H1 (cell line): Measurements from ENCODE around the gene VPS37D. TPM values are rescaled to one million over a fixed set of nuclear protein-coding genes. Genes with fewer than 3 reads are reported as not detected.

Experiments
- CTCF ChIA-PET: fragments of 300-600 bp; sonication (Branson Sonifier 250); formaldehyde crosslinking; loops from one replicate; lab custom pipeline; 2021; ENCODE audit not compliant: partially characterized antibody; lab: Charles Lee
- POLR2A ChIA-PET: fragments of 300-600 bp; sonication (Branson Sonifier 250); formaldehyde crosslinking; loops from one replicate; lab custom pipeline; 2021; ENCODE audit warnings: inconsistent platforms; ENCODE audit not compliant: partially characterized antibody; lab: Charles Lee
- DNase-seq, 2 experiments: peaks; one replicate each; pipeline versions ENCODE4 v3.0.0 to v3.0.0-alpha.2; 2010 to 2022; ENCODE audit warnings: low spot score in 2 of 2, low read depth in 1 of 2, mixed read lengths in 1 of 2
- FAIRE-seq: peaks from 2 replicates; lab custom pipeline; 2011; peaks lifted over from hg19 to GRCh38; lab: Jason Lieb, UNC
- H2AFZ ChIP-seq: 2 replicates; pipeline ENCODE4 v1.8.1; 2012; ENCODE audit warnings: low read length, inconsistent platforms
- H2AK5ac ChIP-seq: 2 replicates; pipeline ENCODE4 v1.6.1; 2013; ENCODE audit warnings: low read depth, low read length
- H2BK120ac ChIP-seq: replicated peaks from 2 replicates; pipeline ENCODE3; 2013; ENCODE audit warnings: low read depth, low read length, inconsistent platforms
- H2BK12ac ChIP-seq: 2 replicates; pipeline ENCODE4 v1.6.1; 2013; ENCODE audit warnings: low read depth, low read length
- H2BK15ac ChIP-seq: 2 replicates; pipeline ENCODE4 v1.6.1; 2013; ENCODE audit warnings: low read length
- H2BK20ac ChIP-seq: 2 replicates; pipeline ENCODE4 v1.6.1; 2013; ENCODE audit warnings: low read length
- H2BK5ac ChIP-seq: 2 replicates; pipeline ENCODE4 v1.6.1; 2013; ENCODE audit warnings: low read depth, low read length
- H3K14ac ChIP-seq: 2 replicates; pipeline ENCODE4 v1.6.1; 2013; ENCODE audit warnings: inconsistent platforms; ENCODE audit not compliant: insufficient read length
- H3K18ac ChIP-seq: 2 replicates; pipeline ENCODE4 v1.6.1; 2013; ENCODE audit warnings: low read length; ENCODE audit errors: extremely low read depth
- H3K23ac ChIP-seq: 2 replicates; pipeline ENCODE4 v1.6.1; 2013; ENCODE audit warnings: inconsistent platforms; ENCODE audit not compliant: insufficient read length
- H3K23me2 ChIP-seq: 2 replicates; pipeline ENCODE4 v1.6.1; 2013; ENCODE audit warnings: low read depth, low read length
- H3K27ac ChIP-seq: 2 replicates; pipeline ENCODE4 v1.6.1; 2011; ENCODE audit warnings: low read depth, low read length, inconsistent platforms
- H3K27me3 ChIP-seq, 4 experiments: replicated peaks in 1 of 4; 1 replicate in 1 of 4; 2 replicates in 3 of 4; pipeline versions ENCODE4 v1.6.1 to v1.8.1; 2011 to 2013; ENCODE audit warnings: low read length in 3 of 4, mild to moderate bottlenecking in 3 of 4, inconsistent platforms in 2 of 4, mixed read lengths in 2 of 4, moderate library complexity in 1 of 4; ENCODE audit not compliant: control insufficient read depth in 3 of 4, insufficient read depth in 3 of 4; ENCODE audit errors: extremely low read depth in 1 of 4
- H3K36me3 ChIP-seq, 4 experiments: 2 replicates each; pipeline versions ENCODE4 v1.6.1 to v1.8.1; 2011 to 2013; ENCODE audit warnings: mild to moderate bottlenecking in 4 of 4, low read length in 3 of 4, moderate library complexity in 2 of 4, control low read depth in 1 of 4, inconsistent platforms in 1 of 4; ENCODE audit not compliant: insufficient read depth in 4 of 4, control insufficient read depth in 2 of 4
- H3K4ac ChIP-seq: replicated peaks from 2 replicates; pipeline ENCODE3; 2013; ENCODE audit warnings: low read length, low read depth, mixed read lengths, inconsistent platforms; ENCODE audit not compliant: insufficient read length
- H3K4me1 ChIP-seq, 4 experiments: replicated peaks in 1 of 4; 1 replicate in 1 of 4; 2 replicates in 3 of 4; pipeline versions ENCODE4 v1.6.1 to v1.8.1; 2011 to 2013; ENCODE audit warnings: low read length in 3 of 4, inconsistent platforms in 2 of 4, mixed read lengths in 1 of 4; ENCODE audit not compliant: insufficient read depth in 4 of 4, control insufficient read depth in 3 of 4
- H3K4me2 ChIP-seq, 2 experiments: 2 replicates each; pipeline versions ENCODE4 v1.6.1 to v1.8.1; 2011 to 2013; ENCODE audit warnings: low read depth in 2 of 2, low read length in 2 of 2, control low read depth in 1 of 2, inconsistent platforms in 1 of 2, mild to moderate bottlenecking in 1 of 2; ENCODE audit not compliant: insufficient read depth in 1 of 2
- H3K4me3 ChIP-seq, 4 experiments: fragments of 200-600, 300-600 bp in 1 of 4; sonication (generic), shearing (Covaris generic), sonication (Bioruptor Twin) in 1 of 4; 2 replicates each; pipeline versions ENCODE4 v1.5.1 to v1.8.1; 2011 to 2016; ENCODE audit warnings: low read length in 4 of 4, low read depth in 3 of 4, control low read depth in 2 of 4, inconsistent platforms in 2 of 4, mild to moderate bottlenecking in 2 of 4, mixed read lengths in 1 of 4, moderate library complexity in 1 of 4; ENCODE audit not compliant: insufficient read depth in 2 of 4; ENCODE audit errors: extremely low read depth in 1 of 4
- H3K56ac ChIP-seq: replicated peaks from 2 replicates; pipeline ENCODE3; 2013; ENCODE audit warnings: low read depth, mild to moderate bottlenecking, mixed read lengths, low read length, inconsistent platforms; ENCODE audit not compliant: insufficient read length
- H3K79me1 ChIP-seq: 2 replicates; pipeline ENCODE4 v1.6.1; 2013; ENCODE audit warnings: low read depth, low read length, control low read depth
- H3K79me2 ChIP-seq, 2 experiments: 2 replicates each; pipeline versions ENCODE4 v1.6.1 to v1.8.1; 2012 to 2013; ENCODE audit warnings: low read length in 2 of 2, mild to moderate bottlenecking in 2 of 2, inconsistent platforms in 1 of 2; ENCODE audit not compliant: insufficient read depth in 2 of 2, control insufficient read depth in 1 of 2
- H3K9ac ChIP-seq, 4 experiments: replicated peaks in 1 of 4; 1 replicate in 1 of 4; 2 replicates in 3 of 4; pipeline versions ENCODE4 v1.6.1 to v1.8.1; 2011 to 2013; ENCODE audit warnings: low read depth in 3 of 4, low read length in 3 of 4, control low read depth in 2 of 4, mild to moderate bottlenecking in 2 of 4, moderate library complexity in 2 of 4, inconsistent platforms in 1 of 4; ENCODE audit errors: extremely low read depth in 1 of 4
- H3K9me3 ChIP-seq, 2 experiments: 2 replicates each; pipeline versions ENCODE4 v1.6.1 to v1.8.1; 2012 to 2013; ENCODE audit warnings: mild to moderate bottlenecking in 2 of 2, moderate library complexity in 2 of 2, control low read depth in 1 of 2, inconsistent platforms in 1 of 2, low read depth in 1 of 2, low read length in 1 of 2, mixed read lengths in 1 of 2; ENCODE audit not compliant: insufficient read depth in 2 of 2
- H4K20me1 ChIP-seq, 2 experiments: replicated peaks in 1 of 2; 2 replicates each; pipeline versions ENCODE3 to v1.8.1; 2011 to 2013; ENCODE audit warnings: inconsistent platforms in 2 of 2, low read length in 2 of 2, mild to moderate bottlenecking in 1 of 2; ENCODE audit not compliant: insufficient read depth in 2 of 2, control insufficient read depth in 1 of 2
- H4K5ac ChIP-seq: 2 replicates; pipeline ENCODE4 v1.6.1; 2013; ENCODE audit warnings: low read length, low read depth, mixed read lengths, inconsistent platforms; ENCODE audit not compliant: insufficient read length
- H4K8ac ChIP-seq: 2 replicates; pipeline ENCODE4 v1.8.0; 2013; ENCODE audit warnings: mild to moderate bottlenecking, moderate library complexity, low read length, inconsistent platforms; ENCODE audit not compliant: insufficient read depth; ENCODE audit errors: extremely low read depth
- H4K91ac ChIP-seq: replicated peaks from 2 replicates; pipeline ENCODE3; 2013; ENCODE audit warnings: low read length, mixed read lengths, inconsistent platforms; ENCODE audit not compliant: insufficient read length
- BACH1 ChIP-seq: IDR thresholded peaks from 2 replicates; pipeline ENCODE4 v1.6.1; 2012; ENCODE audit warnings: low read length, improper control_type of control experiment
- CREB1 ChIP-seq: IDR thresholded peaks from 2 replicates; pipeline ENCODE4 v1.6.1; 2012; ENCODE audit warnings: inconsistent platforms
- HDAC2 ChIP-seq, 2 experiments: fragments of 300-600 bp in 1 of 2; sonication (generic) in 1 of 2; IDR thresholded peaks; 2 replicates each; pipeline ENCODE4 v1.6.1; 2011 to 2012; ENCODE audit warnings: low read depth in 2 of 2, low read length in 2 of 2, mild to moderate bottlenecking in 2 of 2, moderate library complexity in 2 of 2, borderline replicate concordance in 1 of 2, inconsistent platforms in 1 of 2
- RFX5 ChIP-seq: IDR thresholded peaks from 2 replicates; pipeline ENCODE4 v1.6.1; 2011; ENCODE audit warnings: low read depth, low read length, improper control_type of control experiment, borderline replicate concordance
- RXRA ChIP-seq: IDR thresholded peaks from 2 replicates; pipeline ENCODE4 v1.6.1; 2011; ENCODE audit warnings: low read depth, mild to moderate bottlenecking, low read length, moderate library complexity; ENCODE audit not compliant: insufficient read depth
- WGBS, 2 experiments: shearing (Covaris generic) in 1 of 2; methylation state at CpG; one replicate each; pipeline versions ENCODE4 v1.1.6 to v1.1.7; 2013 to 2015; ENCODE audit warnings: low lambda C conversion rate in 2 of 2, mixed read lengths in 2 of 2, inconsistent platforms in 1 of 2, low coverage in 1 of 2, missing lambda C conversion rate in 1 of 2; ENCODE audit not compliant: insufficient replicate concordance in 2 of 2, insufficient coverage in 1 of 2, insufficient read length in 1 of 2; ENCODE audit errors: extremely low coverage in 1 of 2, missing lambda C conversion rate in 1 of 2; 5-methylcytosine and 5-hydroxymethylcytosine counted together
- polyA plus RNA-seq, 7 experiments: library from polyadenylated mRNA; depleted of rRNA in 3 of 7; stranded (reverse) in 5 of 7; unstranded in 2 of 7; fragments of >200 nt in 5 of 7; fragments of 200-250 nt in 2 of 7; gene quantifications; 1 replicate in 5 of 7; 2 replicates in 1 of 7; 4 replicates in 1 of 7; pipeline versions ENCODE4 v1.2.1 to v1.2.3, GENCODE V29; 2011 to 2013; ENCODE audit warnings: missing spikeins in 2 of 7, mixed read lengths in 2 of 7
- total RNA-seq: library from RNA; stranded (reverse); fragmentation: NEBNext Ultra II Directional; extraction: Animal tissue kit (Norgen Biotek cat#: 25700); gene quantifications from 2 replicates; pipeline ENCODE4 v1.2.1, GENCODE V29; 2021
- TF ChIP-seq, protein P1 (sequence below): IDR thresholded peaks from 2 replicates; pipeline ENCODE4 v1.6.1; 2011; ENCODE audit warnings: low read length, improper control_type of control experiment

VPS37D gene
- total and polyA plus RNA-seq, 2 of the 8 experiments (the other 6 are each of a cell fraction or from before 2014, with no cell fraction given), result 3.4 to 5.0 TPM

DNA sequence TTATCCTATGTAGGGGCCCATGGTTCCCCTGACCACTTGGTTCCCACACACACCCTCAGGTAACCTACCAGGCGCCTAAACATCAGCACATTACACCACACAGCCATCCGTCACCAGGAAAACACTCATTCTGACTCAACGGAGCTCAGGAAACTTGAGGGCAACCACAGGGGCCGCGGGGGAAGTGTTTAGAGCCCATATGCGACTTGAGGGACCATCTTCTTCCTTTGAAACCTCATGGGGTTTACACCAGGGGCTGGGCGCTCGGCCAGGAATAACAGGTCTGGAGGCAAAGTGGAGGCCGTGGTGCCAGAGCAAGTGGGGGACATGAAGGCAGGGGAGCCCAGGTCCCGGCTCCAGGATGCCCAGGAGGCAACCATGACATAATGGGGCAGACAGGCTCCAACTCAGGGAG is 50.4 kb downstream of the VPS37D start:
- no peaks in the 10 kb centered on the region for H3K9me3 ChIP-seq
- no peak overlapping the region for H3K9ac ChIP-seq
- H3K4me2 ChIP-seq, result peak overlapping the region in 1 of 2 experiments; percentile 91; a peak in 1 of 4 replicates
- H3K23me2 ChIP-seq, result peaks cover 3% of the 10 kb centered on the region; the same call in 1 of the 2 replicates
- H2BK20ac ChIP-seq, result no peak overlapping the region
- no peak overlapping the region for H3K14ac ChIP-seq
- ChIA-PET CTCF (interaction anchor here (1.1 to 7.4 kb wide), 3 partner anchors 10 to 111 kb away, joined by 3 to 57 read pairs (median 4); no protein-coding TSS in a partner anchor), POLR2A (interaction anchor here (1.1 to 2.0 kb wide), 3 partner anchors 10 to 33 kb away, joined by 3 to 7 read pairs (median 6); no protein-coding TSS in a partner anchor)
- H2BK120ac ChIP-seq, result no peak overlapping the region
- TF ChIP-seq BACH1 (no peak), RFX5 (no peak), HDAC2 (IDR thresholded peaks at IDR 0.05; ENCODE audit: borderline replicate concordance in 1 of 2, low read depth in 2 of 2, low read length in 2 of 2) (no peak), CREB1 (no peak), RXRA (no peak)
- TF ChIP-seq, protein P1, sequence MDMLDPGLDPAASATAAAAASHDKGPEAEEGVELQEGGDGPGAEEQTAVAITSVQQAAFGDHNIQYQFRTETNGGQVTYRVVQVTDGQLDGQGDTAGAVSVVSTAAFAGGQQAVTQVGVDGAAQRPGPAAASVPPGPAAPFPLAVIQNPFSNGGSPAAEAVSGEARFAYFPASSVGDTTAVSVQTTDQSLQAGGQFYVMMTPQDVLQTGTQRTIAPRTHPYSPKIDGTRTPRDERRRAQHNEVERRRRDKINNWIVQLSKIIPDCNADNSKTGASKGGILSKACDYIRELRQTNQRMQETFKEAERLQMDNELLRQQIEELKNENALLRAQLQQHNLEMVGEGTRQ, result no peak
- H2AFZ ChIP-seq, result no peak overlapping the region
- no peak overlapping the region for H2BK5ac ChIP-seq
- H3K79me2 ChIP-seq, result no peaks in the 10 kb centered on the region
- no peak overlapping the region for H2AK5ac ChIP-seq
- no peak overlapping the region for H3K23ac ChIP-seq
- no peak overlapping the region for H3K18ac ChIP-seq
- H3K56ac ChIP-seq, result no peak overlapping the region
- H2BK12ac ChIP-seq, result no peak overlapping the region
- no peak for DNase-seq
- H3K79me1 ChIP-seq, result peaks cover 8% of the 10 kb centered on the region
- no peak for FAIRE-seq
- 79% methylated on average over 10 of the region's 10 CpGs; no CpG with 5 or more reads in 1 of the 2 experiments for WGBS, 2 experiments
- no peaks in the 10 kb centered on the region; a peak in 3 of 7 replicates for H3K4me1 ChIP-seq
- H4K91ac ChIP-seq, result no peak overlapping the region
- H3K27me3 ChIP-seq, result peaks cover 0 to 18% (median 13%) of the 10 kb centered on the region in 4 experiments; a peak in 5 of 7 replicates
- peaks cover 10 to 11% of the 10 kb centered on the region in 2 experiments for H4K20me1 ChIP-seq
- no peak overlapping the region for H2BK15ac ChIP-seq
- H3K36me3 ChIP-seq, result no peaks in the 10 kb centered on the region
- no peak overlapping the region for H3K4me3 ChIP-seq
- H3K27ac ChIP-seq, result no peak overlapping the region
- no peak overlapping the region for H3K4ac ChIP-seq
- no peak overlapping the region for H4K8ac ChIP-seq
- no peak overlapping the region for H4K5ac ChIP-seq
